Activated naive CD8-positive, alpha-beta T cell treated with anti-CD3 and anti-CD28 coated beads for 36 hours (primary cell): Measurements from ENCODE around the gene VSX2. TPM values are rescaled to one million over a fixed set of nuclear protein-coding genes. Genes with fewer than 3 reads are reported as not detected.
"Not testable (repeated sequence)": the region's sequence is repeated elsewhere in the genome, so short reads cannot be mapped to it uniquely, and the experiment has no call there.

ENCODE experiments used
- DNase-seq: peaks from one replicate; pipeline ENCODE4 v3.0.0; 2021
- H3K27ac Mint-ChIP-seq: one replicate; pipeline ENCODE4 v1.8.0; 2022; ENCODE audit warnings: mild to moderate bottlenecking, moderate library complexity, mixed read lengths
- H3K27me3 Mint-ChIP-seq: one replicate; pipeline ENCODE4 v1.8.0; 2022; ENCODE audit warnings: mild to moderate bottlenecking, mixed read lengths
- H3K36me3 Mint-ChIP-seq: one replicate; pipeline ENCODE4 v1.8.0; 2021; ENCODE audit warnings: mild to moderate bottlenecking, mixed read lengths
- H3K4me1 Mint-ChIP-seq: one replicate; pipeline ENCODE4 v1.8.0; 2021; ENCODE audit warnings: mixed read lengths
- H3K4me3 Mint-ChIP-seq: one replicate; pipeline ENCODE4 v1.8.0; 2022; ENCODE audit warnings: mild to moderate bottlenecking, moderate library complexity, mixed read lengths
- H3K9me3 Mint-ChIP-seq: one replicate; pipeline ENCODE4 v1.8.0; 2022; ENCODE audit warnings: mixed read lengths
- total RNA-seq, 2 experiments: library from RNA; stranded (reverse); gene quantifications; one replicate each; pipeline ENCODE4 v1.2.3, GENCODE V29; 2021

The VSX2 gene
- total RNA-seq, 2 experiments from 2014 or later = not detected

DNA sequence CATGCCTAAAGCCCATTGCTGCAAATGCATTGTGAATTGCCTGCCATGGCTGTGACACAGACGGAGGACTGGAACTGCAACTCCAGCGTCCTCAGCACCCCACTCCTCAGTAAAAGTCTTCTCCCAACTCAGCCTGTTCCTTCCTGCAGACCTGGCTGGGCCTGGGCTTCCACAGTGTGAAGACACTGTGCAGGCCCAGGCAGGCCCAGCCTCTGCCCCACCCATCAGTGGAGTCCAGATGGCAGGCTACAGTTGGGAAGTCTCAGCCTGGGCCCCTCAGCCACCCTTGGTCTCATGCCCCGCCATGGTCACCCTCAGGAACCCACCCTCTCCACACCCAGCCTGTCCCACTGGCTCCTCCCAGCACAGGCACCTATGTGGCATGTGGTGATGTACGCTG, 22.0 kb downstream of the VSX2 start:
- Mint-ChIP-seq H3K4me1 (peaks cover 8% of the 10 kb centered on the region), H3K9me3 (no peaks in the 10 kb centered on the region), H3K27ac (no peak overlapping the region), H3K4me3 (no peak overlapping the region), H3K36me3 (no peaks in the 10 kb centered on the region), H3K27me3 (no peaks in the 10 kb centered on the region)
- no peak for DNase-seq

DNA sequence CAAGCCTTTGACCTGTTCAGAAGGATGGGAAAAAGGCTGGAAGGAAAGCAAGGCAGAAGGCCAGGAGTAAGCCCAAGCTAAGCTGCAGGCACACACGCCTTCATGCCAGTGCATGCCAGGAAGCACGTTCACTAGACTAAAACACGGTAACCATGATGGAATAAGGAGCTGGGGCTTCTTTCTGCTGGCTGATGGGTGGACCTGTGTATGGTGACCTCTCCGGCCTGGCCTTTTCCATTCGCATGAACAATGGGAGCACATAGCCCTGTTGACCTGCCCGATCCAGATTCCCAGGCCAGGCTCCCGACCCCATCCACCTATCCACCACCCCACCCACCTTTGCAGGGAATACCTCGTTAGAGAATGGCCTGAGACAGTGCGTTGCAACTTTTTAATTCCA, 22.8 kb downstream of the VSX2 start:
- H3K27ac Mint-ChIP-seq = no peak overlapping the region
- H3K27me3 Mint-ChIP-seq = no peaks in the 10 kb centered on the region
- H3K4me1 Mint-ChIP-seq = peaks cover 3% of the 10 kb centered on the region

DNA sequence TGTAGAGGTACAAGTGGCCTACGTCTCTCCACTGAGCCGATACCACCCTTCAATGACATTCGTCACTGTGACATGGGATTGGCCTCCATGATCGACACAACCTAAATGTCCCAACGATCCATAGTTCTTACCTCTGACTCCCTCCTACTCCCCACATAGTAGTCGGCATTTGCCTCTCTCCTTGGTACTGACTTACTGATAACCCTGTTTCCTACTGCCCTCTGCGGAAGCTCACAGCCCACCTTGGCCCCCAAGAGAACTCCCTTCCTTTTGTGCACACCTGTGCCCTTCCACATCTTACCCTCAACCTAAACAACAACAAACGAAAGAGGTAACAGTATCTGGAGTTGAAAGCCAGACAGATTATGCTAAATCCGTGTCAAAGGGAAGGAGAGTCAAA, 23.9 kb downstream of the VSX2 start:
- H3K4me1 Mint-ChIP-seq = no peaks in the 10 kb centered on the region
- H3K27me3 Mint-ChIP-seq = no peaks in the 10 kb centered on the region
- no peaks in the 10 kb centered on the region for H3K9me3 Mint-ChIP-seq
- no peak for DNase-seq
- H3K4me3 Mint-ChIP-seq = no peak overlapping the region
- no peaks in the 10 kb centered on the region for H3K36me3 Mint-ChIP-seq
- no peak overlapping the region for H3K27ac Mint-ChIP-seq

More for the DNA sequence above, 22.8 kb downstream of the VSX2 start:
- Mint-ChIP-seq H3K9me3 (no peaks in the 10 kb centered on the region), H3K4me3 (no peak overlapping the region), H3K36me3 (no peaks in the 10 kb centered on the region)
- no peak for DNase-seq

DNA sequence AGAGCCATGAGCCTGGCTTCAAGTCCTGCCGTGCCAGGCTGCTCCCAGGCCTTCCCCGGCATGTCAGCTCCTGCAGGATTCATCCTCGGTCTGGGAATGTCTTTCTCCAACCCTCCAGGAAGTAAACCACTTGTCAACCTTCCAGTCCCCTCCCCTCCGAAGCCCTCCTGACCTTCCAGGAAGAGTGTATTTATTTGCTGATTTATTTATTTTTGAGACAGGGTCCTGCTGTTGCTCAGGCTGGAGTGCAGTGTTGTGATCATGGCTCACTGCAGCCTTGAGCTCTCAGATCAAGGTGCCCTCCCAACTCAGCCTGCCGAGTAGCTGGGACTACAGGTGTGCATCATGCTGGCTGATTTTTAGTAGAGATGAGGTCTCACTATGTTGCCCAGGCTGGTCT, 24.7 kb downstream of the VSX2 start:
- Mint-ChIP-seq H3K27me3 (no peaks in the 10 kb centered on the region), H3K36me3 (no peaks in the 10 kb centered on the region), H3K4me3 (no peak overlapping the region), H3K4me1 (no peaks in the 10 kb centered on the region), H3K9me3 (no peaks in the 10 kb centered on the region), H3K27ac (no peak overlapping the region)
- no peak for DNase-seq

DNA sequence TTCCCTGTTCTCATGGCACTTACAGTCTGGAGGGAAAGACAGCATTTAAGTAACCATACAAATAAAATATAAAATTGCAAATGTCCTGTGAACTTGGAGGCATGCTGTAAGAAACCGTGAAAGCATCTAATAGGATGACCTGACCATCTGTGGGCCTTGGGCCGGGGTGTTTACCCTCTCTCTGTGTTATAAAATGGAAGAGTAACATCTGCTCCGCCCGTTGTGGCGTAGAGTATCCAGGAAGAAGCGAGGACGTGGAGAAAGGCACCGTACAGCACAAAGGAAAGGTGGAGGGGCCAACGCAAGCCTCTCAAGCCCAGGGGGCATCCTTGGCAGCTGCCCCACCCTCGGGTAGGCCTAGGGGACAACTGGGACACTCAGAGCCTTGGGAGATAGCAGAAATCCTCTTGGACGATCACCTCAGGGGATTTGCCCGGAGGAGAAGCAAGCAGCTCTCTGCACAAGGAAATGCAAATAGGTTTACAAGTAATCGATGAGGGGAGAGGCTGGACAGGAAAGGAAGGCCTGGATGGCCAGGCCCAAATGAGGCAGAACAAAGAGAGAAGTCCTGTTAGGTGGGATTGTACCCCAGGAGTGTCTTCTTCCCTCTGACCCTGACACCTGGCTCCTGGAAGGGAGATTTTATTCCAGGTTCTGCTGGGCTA, 26.2 kb downstream of the VSX2 start:
- Mint-ChIP-seq H3K27ac (no peak overlapping the region), H3K9me3 (no peaks in the 10 kb centered on the region), H3K27me3 (no peaks in the 10 kb centered on the region)

DNA sequence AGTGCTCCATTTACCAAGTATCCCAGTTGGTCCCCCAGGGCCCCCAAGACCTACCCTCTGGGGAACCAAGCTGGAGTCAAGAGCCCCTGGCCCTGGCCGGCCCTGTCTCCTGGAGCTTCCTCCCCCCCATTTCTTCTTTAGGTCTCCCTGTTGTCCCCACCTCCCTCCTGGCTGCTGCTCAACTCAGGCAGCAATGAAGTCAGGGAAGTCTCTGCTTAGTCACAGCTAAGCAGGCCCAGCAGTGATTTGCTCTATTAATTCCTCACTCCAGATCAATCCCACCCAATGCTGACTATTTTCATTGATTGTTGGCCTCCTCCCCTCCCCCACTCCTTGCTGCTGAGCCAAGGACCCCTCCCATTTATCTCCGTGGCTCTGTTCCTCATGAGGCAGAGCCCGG, 28.3 kb downstream of the VSX2 start:
- Mint-ChIP-seq H3K9me3 (no peaks in the 10 kb centered on the region), H3K4me3 (no peak overlapping the region), H3K27me3 (peaks cover 4% of the 10 kb centered on the region), H3K27ac (no peak overlapping the region), H3K36me3 (no peaks in the 10 kb centered on the region), H3K4me1 (no peaks in the 10 kb centered on the region)
- no peak for DNase-seq

More for the DNA sequence above, 26.2 kb downstream of the VSX2 start:
- H3K4me3 Mint-ChIP-seq = no peak overlapping the region
- no peaks in the 10 kb centered on the region for H3K4me1 Mint-ChIP-seq
- H3K36me3 Mint-ChIP-seq = no peaks in the 10 kb centered on the region
- DNase-seq = no peak

DNA sequence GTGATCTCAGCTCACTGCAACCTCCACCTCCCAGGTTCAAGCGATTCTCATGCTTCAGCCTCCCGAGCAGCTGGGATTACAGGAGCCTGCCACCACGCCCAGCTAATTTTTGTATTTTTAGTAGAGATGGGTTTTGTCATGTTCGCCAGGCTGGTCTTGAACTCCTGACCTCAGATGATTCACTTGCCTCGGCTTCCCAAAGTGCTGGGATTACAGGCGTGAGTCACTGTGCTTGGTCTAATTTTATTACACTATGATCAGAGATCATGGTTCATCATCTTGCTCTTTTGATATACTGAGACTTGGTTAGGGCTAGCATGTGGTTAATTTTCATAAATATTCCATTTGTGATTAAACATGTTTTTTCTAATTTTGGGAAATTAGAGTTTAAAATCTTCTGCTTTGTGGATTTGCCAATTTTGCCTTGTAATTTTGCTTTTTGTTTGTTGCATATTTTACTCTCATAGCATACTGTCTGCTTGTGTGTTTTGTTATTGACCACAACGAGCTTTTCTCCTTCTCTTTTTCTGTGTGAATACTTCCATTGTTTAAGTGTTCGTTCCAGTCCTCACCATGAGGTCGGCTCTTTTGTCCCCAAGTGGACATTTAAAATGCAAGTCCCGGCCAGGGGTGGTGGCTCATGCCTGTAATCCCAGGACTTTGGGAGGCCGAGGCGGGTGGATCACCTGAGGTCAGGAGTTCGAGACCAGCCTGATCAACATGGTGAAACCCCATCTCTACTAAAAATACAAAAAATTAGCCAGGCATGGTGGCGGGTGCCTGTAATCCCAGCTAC, 31.3 kb downstream of the VSX2 start:
- not testable (repeated sequence) for DNase-seq, H3K4me1 Mint-ChIP-seq, H3K27ac Mint-ChIP-seq, H3K9me3 Mint-ChIP-seq, H3K36me3 Mint-ChIP-seq, H3K27me3 Mint-ChIP-seq, H3K4me3 Mint-ChIP-seq

DNA sequence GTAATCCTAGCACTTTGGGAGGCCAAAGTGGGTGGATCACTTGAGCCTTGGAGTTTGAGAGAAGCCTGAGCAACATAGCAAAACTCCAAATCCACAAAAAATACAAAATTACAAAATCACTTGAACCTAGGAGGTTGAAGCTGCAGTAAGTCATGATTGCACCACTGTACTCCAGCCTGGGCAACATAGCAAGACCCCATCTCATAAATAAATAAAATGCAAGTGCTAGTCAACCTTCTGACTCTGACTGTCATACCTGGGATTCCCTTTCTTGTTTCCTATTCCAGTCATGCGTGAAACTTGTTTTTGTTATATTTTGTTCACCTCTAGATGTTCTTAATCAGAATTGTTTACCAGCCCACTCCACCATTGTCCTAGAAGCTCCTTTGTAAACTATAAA, 32.1 kb downstream of the VSX2 start:
- no peaks in the 10 kb centered on the region for H3K9me3 Mint-ChIP-seq
- no peak overlapping the region for H3K27ac Mint-ChIP-seq
- no peaks in the 10 kb centered on the region for H3K36me3 Mint-ChIP-seq
- H3K27me3 Mint-ChIP-seq = peaks cover 4% of the 10 kb centered on the region
- DNase-seq = no peak
- H3K4me3 Mint-ChIP-seq = no peak overlapping the region
- H3K4me1 Mint-ChIP-seq = peaks cover 8% of the 10 kb centered on the region

DNA sequence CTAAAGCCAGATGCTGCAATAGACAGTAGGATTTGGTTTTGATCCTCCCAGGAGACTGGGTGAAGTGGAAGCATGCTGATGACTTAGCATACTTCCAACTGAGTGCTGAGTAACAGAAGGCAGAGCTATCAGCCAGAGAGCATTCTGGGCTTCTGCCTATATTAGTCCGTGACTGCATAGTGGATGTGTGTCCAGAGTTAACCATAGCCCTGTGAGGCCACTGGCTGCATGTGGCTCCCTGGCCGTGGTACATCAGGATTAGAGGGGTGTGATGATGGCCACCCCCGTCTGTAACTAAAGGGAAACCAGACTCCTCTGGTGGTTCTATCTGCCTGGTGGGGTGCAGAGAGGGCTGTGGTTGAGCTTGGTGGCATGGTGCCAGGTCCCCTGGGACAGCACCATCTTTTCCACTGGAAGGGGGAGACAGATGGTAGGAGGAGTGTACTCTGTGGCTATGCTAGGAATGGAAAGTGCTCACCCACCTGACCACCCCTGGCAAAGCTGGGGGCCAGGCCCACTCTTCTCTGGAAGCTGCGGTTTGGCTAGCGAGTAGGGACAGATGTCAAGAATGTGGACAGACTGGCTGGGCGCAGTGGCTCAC, 36.1 kb downstream of the VSX2 start:
- Mint-ChIP-seq H3K4me3 (no peak overlapping the region), H3K9me3 (peaks cover 9% of the 10 kb centered on the region), H3K27ac (no peak overlapping the region), H3K4me1 (peaks cover 8% of the 10 kb centered on the region), H3K36me3 (peaks cover 10% of the 10 kb centered on the region), H3K27me3 (peaks cover 4% of the 10 kb centered on the region)
- peak; percentile 18 for DNase-seq

DNA sequence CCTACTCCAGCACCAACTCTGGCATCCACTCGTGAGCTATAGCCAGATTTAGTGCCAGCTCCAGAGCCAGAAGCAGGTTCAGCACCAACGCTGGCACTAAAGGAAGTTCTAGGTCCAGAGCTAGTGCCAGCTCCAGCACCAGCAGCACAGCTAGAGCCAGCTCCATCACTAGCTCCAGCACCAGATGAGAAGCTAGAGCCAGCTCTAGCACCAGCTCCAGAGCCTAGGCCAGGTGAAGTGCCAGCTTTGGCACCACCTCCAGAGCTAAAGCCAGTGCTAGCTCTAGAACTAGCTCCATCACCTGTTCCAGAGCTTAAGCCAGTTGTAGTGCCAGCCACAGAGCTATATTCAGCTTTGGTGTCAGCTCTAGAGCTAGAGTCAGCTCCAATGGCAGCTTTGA, 38.8 kb downstream of the VSX2 start:
- H3K4me3 Mint-ChIP-seq = no peak overlapping the region
- H3K27me3 Mint-ChIP-seq = no peaks in the 10 kb centered on the region
- DNase-seq = no peak
- H3K36me3 Mint-ChIP-seq = peaks cover 20% of the 10 kb centered on the region
- H3K4me1 Mint-ChIP-seq = peaks cover 8% of the 10 kb centered on the region
- no peak overlapping the region for H3K27ac Mint-ChIP-seq
- peaks cover 12% of the 10 kb centered on the region for H3K9me3 Mint-ChIP-seq

DNA sequence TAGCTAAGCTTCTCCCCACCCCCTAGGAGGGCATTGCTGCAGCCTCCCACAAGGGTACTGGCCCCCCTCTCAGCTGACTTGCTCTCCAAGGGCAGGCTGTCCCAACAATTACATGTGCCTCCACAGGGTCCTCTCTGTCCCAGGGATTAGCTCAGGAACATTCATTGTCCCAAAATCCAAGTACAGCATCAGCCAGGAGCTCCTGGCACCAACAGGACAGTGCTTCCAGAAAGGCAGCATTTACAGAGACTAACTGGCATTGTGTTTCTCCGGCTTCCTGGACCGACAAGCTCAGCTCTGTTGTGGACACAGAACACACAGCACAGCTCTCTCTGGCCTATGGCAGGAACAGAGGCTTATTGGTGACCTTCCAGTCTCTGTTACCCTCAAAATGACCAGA, 41.8 kb downstream of the VSX2 start:
- no peak for DNase-seq
- H3K4me1 Mint-ChIP-seq = no peaks in the 10 kb centered on the region
- no peaks in the 10 kb centered on the region for H3K27me3 Mint-ChIP-seq
- no peak overlapping the region for H3K4me3 Mint-ChIP-seq
- H3K9me3 Mint-ChIP-seq = peaks cover 12% of the 10 kb centered on the region
- peaks cover 28% of the 10 kb centered on the region for H3K36me3 Mint-ChIP-seq
- no peak overlapping the region for H3K27ac Mint-ChIP-seq

DNA sequence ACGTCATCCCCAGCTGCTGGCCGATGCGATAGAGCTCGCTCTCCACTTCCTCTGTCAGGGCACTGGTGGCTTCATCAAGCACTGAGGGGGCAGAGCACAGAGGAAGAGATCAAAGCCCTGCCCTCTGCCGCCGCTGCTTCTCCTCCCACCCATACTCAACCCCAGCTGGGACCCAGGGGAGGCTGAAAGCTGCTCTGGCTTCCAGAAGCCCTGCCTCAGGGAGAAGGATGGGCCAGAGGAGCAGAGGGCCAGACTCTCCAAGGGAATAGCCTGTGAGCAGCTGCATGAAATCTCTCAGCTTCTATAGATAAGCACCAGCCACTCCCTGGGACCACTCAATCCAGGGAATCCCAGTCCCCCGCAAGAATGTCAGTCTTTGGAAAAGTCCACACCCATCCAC, 47.5 kb downstream of the VSX2 start:
- no peaks in the 10 kb centered on the region for H3K4me1 Mint-ChIP-seq
- peaks cover 21% of the 10 kb centered on the region for H3K36me3 Mint-ChIP-seq
- H3K9me3 Mint-ChIP-seq = no peaks in the 10 kb centered on the region
- no peak overlapping the region for H3K4me3 Mint-ChIP-seq
- DNase-seq = no peak
- no peaks in the 10 kb centered on the region for H3K27me3 Mint-ChIP-seq
- no peak overlapping the region for H3K27ac Mint-ChIP-seq

DNA sequence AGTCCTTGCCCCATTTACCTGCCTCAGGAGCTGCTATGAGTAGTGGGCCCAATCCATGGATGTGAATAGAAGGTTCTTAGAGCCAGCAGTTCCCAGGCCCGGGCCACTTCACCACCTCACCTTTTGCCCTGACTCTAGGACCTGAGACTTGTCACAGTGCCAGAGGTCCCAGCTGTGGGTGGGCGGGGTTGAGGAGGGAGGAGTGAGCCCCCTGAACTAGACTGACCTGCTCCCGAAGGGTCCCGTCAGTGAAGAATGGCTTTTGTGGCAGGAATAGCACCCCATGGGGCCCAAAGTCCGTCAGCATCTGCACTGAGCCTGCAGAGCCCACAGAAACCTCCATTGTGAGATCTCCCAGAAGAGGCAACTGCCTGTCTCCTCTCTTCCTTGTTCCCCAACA, 50.6 kb downstream of the VSX2 start:
- no peaks in the 10 kb centered on the region for H3K4me1 Mint-ChIP-seq
- no peak overlapping the region for H3K4me3 Mint-ChIP-seq
- H3K27ac Mint-ChIP-seq = no peak overlapping the region
- no peaks in the 10 kb centered on the region for H3K9me3 Mint-ChIP-seq
- no peak for DNase-seq
- peaks cover 13% of the 10 kb centered on the region for H3K36me3 Mint-ChIP-seq
- H3K27me3 Mint-ChIP-seq = no peaks in the 10 kb centered on the region

DNA sequence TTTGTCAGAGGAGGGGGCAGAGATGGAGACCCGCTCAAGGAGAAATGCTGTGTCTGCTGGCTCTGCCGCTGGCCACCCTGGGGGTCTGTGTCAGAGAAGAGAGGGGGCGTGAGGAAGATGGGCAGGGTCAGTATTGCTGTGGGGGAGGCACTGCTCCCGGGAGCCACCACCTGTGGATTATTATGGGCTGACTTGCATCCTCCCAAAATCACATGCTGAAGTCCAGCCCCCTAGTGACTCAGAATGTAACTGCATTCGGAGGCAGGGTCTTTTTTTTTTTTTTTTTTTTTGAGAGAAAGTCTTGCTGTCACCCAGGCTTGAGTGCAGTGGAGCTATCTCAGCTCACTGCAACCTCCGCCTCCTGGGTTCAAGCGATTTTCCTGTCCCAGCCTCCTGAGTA, 51.2 kb downstream of the VSX2 start:
- H3K36me3 Mint-ChIP-seq = peaks cover 13% of the 10 kb centered on the region

DNA sequence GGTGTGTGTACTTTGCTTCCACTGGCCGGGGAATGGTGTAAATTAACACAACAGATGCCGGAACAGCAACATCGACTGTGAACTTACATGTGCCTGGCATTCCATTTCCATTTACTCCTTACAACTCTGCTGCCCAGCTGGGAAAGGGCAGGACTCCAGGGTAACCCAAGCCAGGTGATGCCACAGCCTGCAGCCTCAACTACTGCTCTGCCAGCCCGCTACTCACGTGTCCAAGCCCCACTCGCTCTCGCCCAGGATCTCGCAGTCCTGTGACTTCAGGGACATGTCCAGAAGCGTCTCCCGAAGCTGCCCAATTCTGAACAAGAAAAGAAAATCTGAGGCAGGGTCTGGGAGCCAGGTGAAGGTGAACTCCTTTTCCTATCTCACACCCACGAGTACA, 52.8 kb downstream of the VSX2 start:
- Mint-ChIP-seq H3K27me3 (no peaks in the 10 kb centered on the region), H3K36me3 (peaks cover 8% of the 10 kb centered on the region), H3K9me3 (no peaks in the 10 kb centered on the region), H3K27ac (peak overlapping the region; percentile 58), H3K4me1 (peaks cover 2% of the 10 kb centered on the region), H3K4me3 (no peak overlapping the region)
- DNase-seq = no peak

More for the DNA sequence above, 51.2 kb downstream of the VSX2 start:
- H3K27me3 Mint-ChIP-seq = no peaks in the 10 kb centered on the region
- no peak overlapping the region for H3K27ac Mint-ChIP-seq
- H3K4me1 Mint-ChIP-seq = no peaks in the 10 kb centered on the region
- DNase-seq = no peak
- no peak overlapping the region for H3K4me3 Mint-ChIP-seq
- no peaks in the 10 kb centered on the region for H3K9me3 Mint-ChIP-seq

DNA sequence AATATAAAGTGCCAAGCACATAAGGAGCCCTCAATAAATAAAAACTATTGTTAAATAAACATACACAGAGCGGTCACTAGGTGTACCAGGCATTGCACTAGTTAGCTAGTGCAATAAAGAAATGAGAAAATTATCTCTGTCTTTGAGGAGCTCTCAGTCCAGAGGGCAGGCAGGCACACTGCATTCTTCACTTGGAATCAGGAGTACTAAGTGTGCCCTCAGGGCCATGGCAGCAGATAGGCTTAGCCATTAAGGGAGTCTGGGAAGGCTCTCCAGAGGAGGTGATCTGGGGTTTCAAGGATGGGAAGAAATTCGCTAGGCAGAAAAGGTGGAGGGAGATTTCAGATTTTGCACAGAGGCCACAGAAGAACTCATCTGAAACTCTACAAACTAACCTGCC, 54.4 kb downstream of the VSX2 start:
- Mint-ChIP-seq H3K9me3 (no peaks in the 10 kb centered on the region), H3K27me3 (no peaks in the 10 kb centered on the region), H3K4me1 (peaks cover 8% of the 10 kb centered on the region), H3K4me3 (no peak overlapping the region), H3K36me3 (peaks cover 6% of the 10 kb centered on the region), H3K27ac (no peak overlapping the region)
- DNase-seq = no peak
